Heart right ventricle (tissue), 16 donors: ENCODE data around the gene BBC3. TPM values are rescaled to one million over a fixed set of nuclear protein-coding genes. Genes with fewer than 3 reads are reported as not detected.

ENCODE experiments used
- ATAC-seq, 8 donors: fragments of 200-7000 bp; cut with Tn5 transposase; one replicate each; pipeline ENCODE4 v1.9.1; 2020; ENCODE audit warnings: mild to moderate bottlenecking in 8 of 8, moderate library complexity in 8 of 8, moderate number of reproducible peaks in 1 of 8
- DNase-seq, 2 donors: peaks; one replicate each; pipeline ENCODE4 v3.0.0-alpha.2; 2020
- H3K27ac ChIP-seq, 10 donors: fragments of 200-600 bp; sonication (generic) in 2 of 10; one replicate each; pipeline versions ENCODE4 v1.5.0 to v1.8.0; 2020 to 2022; ENCODE audit warnings: mild to moderate bottlenecking in 3 of 10
- H3K27me3 ChIP-seq, 7 donors: fragments of 200-600 bp; one replicate each; pipeline ENCODE4 v1.8.0; 2021 to 2022; ENCODE audit warnings: mild to moderate bottlenecking in 2 of 7
- H3K36me3 ChIP-seq, 9 donors: fragments of 200-600 bp; sonication (generic) in 1 of 9; one replicate each; pipeline versions ENCODE4 v1.5.0 to v1.8.0; 2020 to 2022; ENCODE audit warnings: mild to moderate bottlenecking in 2 of 9
- H3K4me1 ChIP-seq, 9 donors: fragments of 200-600 bp; sonication (generic) in 1 of 9; one replicate each; pipeline versions ENCODE4 v1.5.0 to v1.8.0; 2020 to 2022; ENCODE audit warnings: mild to moderate bottlenecking in 4 of 9
- H3K4me3 ChIP-seq, 10 donors: fragments of 200-600 bp; sonication (generic) in 2 of 10; one replicate each; pipeline versions ENCODE4 v1.5.0 to v1.8.0; 2020 to 2022; ENCODE audit warnings: mild to moderate bottlenecking in 7 of 10, moderate library complexity in 2 of 10
- H3K9me3 ChIP-seq, 11 donors: fragments of 200-600 bp in 10 of 11; sonication (generic) in 2 of 11; one replicate each; pipeline versions ENCODE4 v1.5.0 to v1.8.0; 2013 to 2022; ENCODE audit warnings: mild to moderate bottlenecking in 2 of 11, control low read depth in 1 of 11, moderate library complexity in 1 of 11
- CTCF ChIP-seq, 9 donors: fragments of 200-600 bp; sonication (generic) in 2 of 9; IDR thresholded peaks; one replicate each; pipeline versions ENCODE4 v1.5.0 to v1.8.0; 2021 to 2022; ENCODE audit warnings: antibody characterized with exemption in 9 of 9, mild to moderate bottlenecking in 5 of 9, moderate library complexity in 1 of 9
- WGBS, 2 donors: extraction: QIAGEN DNeasy Blood & Tissue Kit; methylation state at CpG; one replicate each; pipeline ENCODE4 v1.1.7; 2013; ENCODE audit warnings: inconsistent platforms in 1 of 2; 5-methylcytosine and 5-hydroxymethylcytosine counted together
- intact Hi-C, 10 donors: fragments of 100-400 bp; cut with DNase I; formaldehyde crosslinking; loops; one replicate each; pipeline versions ENCODE4 v1.11.1 to v1.14.2; 2022
- polyA plus RNA-seq, 2 donors: library from polyadenylated mRNA; stranded (reverse); fragments of 200-250 nt; gene quantifications; one replicate each; pipeline ENCODE4 v1.2.3, GENCODE V29; 2013
- total RNA-seq, 10 donors: library from RNA; stranded (reverse); fragmentation: NEBNext Ultra II Directional in 3 of 10; extraction: Animal tissue kit (Norgen Biotek cat#: 25700) in 3 of 10; gene quantifications; one replicate each; pipeline versions ENCODE4 v1.2.1 to v1.2.4, GENCODE V29; 2021 to 2023
- donor health status: Arrhythmogenic right ventricular cardiomyopathy.
- donor health status: ischemic (EF 13 %, LVEDD 7.1; RV severe dilation, severe dysfunction).
- donor health status: healthy with polysubstance abuse.
- donor health status: DM: no; HTN: yes; CAD: no.
- donor health status: DM: no; HTN: no; CAD: no.
- donor health status: ischemic (EF 25% LVEDD 6.9; RV normal size, moderate dysfunction).
- donor health status: ischemic (EF 25% LVEDD 5.7; RV mildly dilated, moderate dysfunction).
- donor health status: healthy.
- donor health status: DM: yes; HTN: yes; CAD: no.
- donor health status: Ischemic cardiomyopathy.
- donor health status: ischemic (EF 35%, LVEDD 5.7; RV mildly dilated, moderate dysfunction).
- donor health status: nonischemic (EF 11% LVEDD 7.7; RV severe dilation, severe dysfunction).
- donor health status: DM: yes; HTN: yes; CAD: no.
- donor health status: PGD.
- donor health status: ischemic (EF 29% LVEDD 5.4; RV normal size, mild dysfunction).
- donor health status: nonischemic (EF 23%, LVEDD 6.1; RV moderate dilation, normal function).

The BBC3 gene
- total and polyA plus RNA-seq, 12 donors, result 2.4 to 6.0 (median 3.6) TPM

GRCh38 chr19:47195434-47195833 is 35.6 kb downstream of the BBC3 start:
- WGBS, 2 donors, result 69 to 85% methylated on average over 1 of the region's 1 CpG
- ATAC-seq (no peak), DNase-seq (no peak)
- intact Hi-C loops, result loop anchor here in 2 of 10 donors (10.0 kb wide), 2 partner anchors 49 to 51 kb away; no protein-coding TSS in a partner anchor
- Histone ChIP-seq H3K9me3 (no peaks in the 10 kb centered on the region), H3K4me3 (no peak overlapping the region), H3K27me3 (no peaks in the 10 kb centered on the region), H3K36me3 (peaks cover 0 to 59% (median 11%) of the 10 kb centered on the region in 9 donors), H3K27ac (no peak overlapping the region), H3K4me1 (peaks cover 3 to 13% (median 8%) of the 10 kb centered on the region in 9 donors)
- no peak for TF ChIP-seq CTCF (IDR thresholded peaks at IDR 0.05)

- Histone ChIP-seq H3K36me3 (peaks cover 0 to 42% (median 0%) of the 10 kb centered on the region in 9 donors), H3K4me3 (peak overlapping the region in 3 of 10 donors; percentile 2 to 28 (median 13)), H3K9me3 (no peaks in the 10 kb centered on the region), H3K4me1 (peaks cover 7 to 25% (median 21%) of the 10 kb centered on the region in 9 donors), H3K27ac (peak overlapping the region; percentile 2 to 82 (median 72)), H3K27me3 (no peaks in the 10 kb centered on the region)
- peak; percentile 31 to 68 (median 60) for ATAC-seq
- intact Hi-C loops, result loop anchor here in 4 of 10 donors (5.0 to 10.0 kb wide), 3 partner anchors 33 to 55 kb away; no protein-coding TSS in a partner anchor
- 16 to 24% methylated on average over 12 of the region's 12 CpGs for WGBS, 2 donors
- no peak for TF ChIP-seq CTCF (IDR thresholded peaks at IDR 0.05)
- DNase-seq, result peak; percentile 32 to 35
Observed at GRCh38 chr19:47190167-47190727, 40.8 kb downstream of the BBC3 start.

GRCh38 chr19:47188507-47189033 is 42.4 kb downstream of the BBC3 start:
- no peak for ATAC-seq
- H3K4me1 ChIP-seq, result peaks cover 7 to 33% (median 27%) of the 10 kb centered on the region in 9 donors
- intact Hi-C loops, result no loop called here
- H3K9me3 ChIP-seq, result no peaks in the 10 kb centered on the region
- H3K27ac ChIP-seq, result peak overlapping the region in 2 of 10 donors; percentile 20 to 82
- H3K4me3 ChIP-seq, result no peak overlapping the region
- 92 to 93% methylated on average over 5 of the region's 5 CpGs for WGBS, 2 donors
- no peak for DNase-seq
- H3K27me3 ChIP-seq, result no peaks in the 10 kb centered on the region
- TF ChIP-seq CTCF (IDR thresholded peaks at IDR 0.05), result no peak
- peaks cover 0 to 49% (median 0%) of the 10 kb centered on the region in 9 donors for H3K36me3 ChIP-seq

- ATAC-seq (no peak), DNase-seq (no peak)
- H3K36me3 ChIP-seq, result peaks cover 0 to 56% (median 0%) of the 10 kb centered on the region in 9 donors
- no peak for TF ChIP-seq CTCF (IDR thresholded peaks at IDR 0.05)
- H3K27me3 ChIP-seq, result no peaks in the 10 kb centered on the region
- H3K27ac ChIP-seq, result peak overlapping the region in 1 of 10 donors; percentile 56
- no peak overlapping the region for H3K4me3 ChIP-seq
- H3K9me3 ChIP-seq, result no peaks in the 10 kb centered on the region
- intact Hi-C loops, result no loop called here
- WGBS, 2 donors, result 94 to 96% methylated on average over 6 of the region's 6 CpGs
- peaks cover 7 to 41% (median 34%) of the 10 kb centered on the region in 9 donors for H3K4me1 ChIP-seq
Observed at GRCh38 chr19:47187797-47188196, 43.2 kb downstream of the BBC3 start.
